ENCODE measurements around the gene NUBP2.

The NUBP2 gene

DNA sequence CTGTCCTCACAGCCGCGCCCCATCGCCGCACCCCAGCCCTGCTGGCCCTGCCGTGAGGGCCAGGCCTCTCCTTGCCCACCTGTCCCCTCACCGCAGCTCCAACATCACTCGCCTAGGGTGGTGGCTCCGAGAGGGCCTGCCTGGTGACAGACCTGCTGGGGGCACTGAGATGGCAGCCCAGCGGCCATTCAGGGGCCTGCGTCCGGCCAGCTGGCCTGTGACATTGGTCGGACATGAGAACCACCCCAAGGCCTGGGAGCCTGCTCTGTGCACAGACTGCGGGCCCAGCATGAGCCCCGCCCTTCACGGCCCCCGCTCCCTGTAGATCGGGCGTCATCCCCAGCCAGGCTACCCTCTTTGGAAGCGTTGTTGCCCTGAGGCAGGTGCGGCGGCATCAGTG lies 23.2 kb upstream of the NUBP2 start:
- DNase-seq = no peak

DNA sequence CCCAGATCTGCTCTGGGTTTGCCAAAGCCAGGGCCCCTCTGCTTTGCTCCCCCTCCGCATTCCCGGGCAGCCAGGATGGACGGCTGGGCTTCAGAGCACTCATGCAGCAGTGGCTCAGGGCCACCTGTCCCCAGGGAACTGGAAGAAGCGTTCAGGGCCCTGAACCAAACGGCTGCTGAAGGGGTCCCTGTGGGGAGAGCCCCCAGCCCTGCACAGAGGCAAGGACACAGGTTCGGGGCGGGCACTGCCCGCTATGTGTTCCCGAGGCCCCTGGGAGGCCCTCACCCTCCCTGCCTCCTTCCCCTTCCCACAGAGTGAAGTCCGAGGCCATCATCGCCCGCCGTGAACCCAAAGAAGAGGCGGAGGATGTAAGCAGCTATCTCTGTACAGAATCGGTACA lies 21.8 kb upstream of the NUBP2 start:
- DNase-seq = no peak

DNA sequence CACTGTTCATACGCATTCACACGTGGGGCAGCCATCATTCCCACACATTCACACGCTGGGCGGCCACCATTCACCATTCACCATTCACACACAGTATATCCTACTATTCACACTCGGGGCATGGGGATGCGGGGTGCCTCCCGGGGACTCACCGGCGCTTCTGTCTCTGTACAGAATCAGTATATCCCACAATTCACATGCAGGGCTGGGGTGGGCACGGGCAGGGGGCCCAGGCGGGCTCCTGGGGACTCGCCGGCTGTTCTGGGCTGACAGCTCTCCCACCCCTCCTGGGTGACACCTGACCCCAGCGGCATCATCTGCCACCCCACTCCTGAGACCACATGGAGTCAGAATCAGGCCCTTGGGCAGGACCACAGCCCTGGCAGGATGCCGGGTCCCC lies 21.0 kb upstream of the NUBP2 start:
- DNase-seq = no peak

DNA sequence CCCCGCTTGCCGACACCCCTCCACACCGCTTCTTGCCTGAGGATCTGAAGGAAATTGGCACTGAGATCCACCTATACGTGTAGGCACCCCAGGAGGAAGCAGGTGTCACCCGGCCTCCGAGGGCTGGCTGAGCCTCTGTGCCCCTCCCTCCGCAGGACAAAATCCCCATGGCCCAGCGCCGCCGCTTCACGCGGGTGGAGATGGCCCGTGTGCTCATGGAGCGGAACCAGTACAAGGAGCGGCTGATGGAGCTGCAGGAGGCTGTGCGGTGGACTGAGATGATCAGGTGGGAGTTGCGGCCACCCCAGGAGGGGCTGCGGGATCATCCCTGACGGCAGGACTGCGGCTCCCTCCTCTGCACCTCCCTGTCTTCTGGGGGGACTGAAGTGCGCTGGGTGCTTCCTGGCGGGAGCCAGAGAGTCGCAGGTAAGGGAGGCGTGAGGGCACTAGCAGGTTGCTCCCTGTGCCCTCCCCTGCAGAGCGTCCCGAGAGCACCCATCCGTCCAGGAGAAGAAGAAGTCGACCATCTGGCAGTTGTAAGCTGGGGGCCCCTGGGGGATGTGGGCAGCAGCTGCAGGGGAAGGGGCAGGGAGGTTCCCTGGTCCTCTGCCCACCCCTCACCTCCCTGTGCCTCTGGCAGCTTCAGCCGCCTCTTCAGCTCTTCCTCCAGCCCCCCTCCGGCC lies 20.4 kb upstream of the NUBP2 start:
- no peak for DNase-seq

DNA sequence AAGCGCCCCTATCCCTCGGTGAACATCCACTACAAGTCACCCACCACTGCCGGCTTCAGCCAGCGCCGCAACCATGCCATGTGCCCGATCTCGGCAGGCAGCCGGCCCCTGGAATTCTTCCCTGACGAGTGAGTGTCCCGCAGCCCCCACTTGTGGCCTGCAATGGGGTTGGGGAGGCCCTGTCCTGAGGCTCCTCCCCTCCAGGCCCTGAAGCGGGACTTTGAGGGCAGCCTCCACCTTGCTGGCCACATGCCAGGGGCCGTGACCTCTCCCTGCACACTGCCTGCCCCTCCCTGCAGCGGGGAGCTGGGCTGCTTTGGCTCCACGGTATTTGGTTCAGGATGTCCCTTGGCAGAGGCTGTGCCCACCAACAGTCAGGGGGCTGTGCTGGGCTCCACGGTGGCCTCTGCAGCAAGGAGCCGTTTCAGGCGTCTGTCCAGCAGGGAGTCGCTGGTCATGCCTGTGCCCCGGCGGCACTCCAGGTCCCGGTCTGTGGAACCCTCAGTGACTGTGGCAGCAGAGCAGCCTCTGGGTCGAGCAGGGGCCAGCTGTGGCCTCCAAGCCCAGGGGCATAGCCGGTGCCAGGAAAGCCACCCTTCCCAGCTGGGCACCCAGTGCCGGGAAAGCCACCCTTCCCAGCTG lies 19.8 kb upstream of the NUBP2 start:
- no peak for DNase-seq

DNA sequence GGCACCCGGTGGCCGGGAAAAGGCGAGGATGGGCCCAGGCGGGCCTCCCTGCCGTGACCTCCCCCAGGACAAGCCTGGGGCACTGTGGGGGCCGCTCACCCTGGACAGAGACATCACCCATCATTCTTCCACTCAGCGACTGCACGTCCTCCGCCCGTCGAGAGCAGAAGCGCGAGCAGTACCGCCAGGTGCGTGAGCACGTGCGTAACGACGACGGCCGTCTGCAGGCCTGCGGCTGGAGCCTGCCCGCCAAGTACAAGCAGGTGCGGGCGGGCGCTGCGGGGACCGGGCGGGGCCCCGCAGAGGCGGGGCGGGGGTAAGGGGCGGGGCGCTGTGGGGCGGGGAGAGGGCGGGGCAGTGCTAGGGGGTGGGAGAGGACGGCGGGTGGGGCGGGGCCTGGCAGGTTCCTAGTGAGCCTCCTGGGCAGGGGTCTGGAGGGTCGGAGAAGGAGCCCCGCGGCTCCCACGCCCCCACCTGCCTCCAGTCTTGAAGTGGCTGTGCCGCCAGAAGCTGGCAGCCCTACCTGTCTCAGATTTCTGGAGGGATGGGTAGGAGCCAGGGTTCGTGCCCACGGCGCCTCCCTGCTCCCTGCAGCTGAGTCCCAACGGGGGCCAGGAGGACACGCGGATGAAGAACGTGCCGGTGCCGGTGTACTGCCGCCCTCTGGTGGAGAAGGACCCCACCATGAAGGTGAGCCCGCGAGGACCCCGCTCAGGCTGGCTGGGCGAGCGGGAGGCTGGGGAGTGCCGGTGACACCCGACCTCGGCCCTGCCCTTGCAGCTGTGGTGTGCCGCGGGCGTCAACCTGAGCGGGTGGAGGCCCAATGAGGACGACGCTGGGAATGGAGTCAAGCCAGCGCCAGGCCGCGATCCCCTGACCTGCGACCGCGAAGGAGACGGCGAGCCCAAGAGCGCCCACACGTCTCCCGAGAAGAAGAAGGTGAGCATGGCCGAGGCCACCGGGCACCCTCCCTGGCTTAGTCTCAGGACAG lies 18.9 kb upstream of the NUBP2 start:
- DNase-seq = peak; percentile 88

DNA sequence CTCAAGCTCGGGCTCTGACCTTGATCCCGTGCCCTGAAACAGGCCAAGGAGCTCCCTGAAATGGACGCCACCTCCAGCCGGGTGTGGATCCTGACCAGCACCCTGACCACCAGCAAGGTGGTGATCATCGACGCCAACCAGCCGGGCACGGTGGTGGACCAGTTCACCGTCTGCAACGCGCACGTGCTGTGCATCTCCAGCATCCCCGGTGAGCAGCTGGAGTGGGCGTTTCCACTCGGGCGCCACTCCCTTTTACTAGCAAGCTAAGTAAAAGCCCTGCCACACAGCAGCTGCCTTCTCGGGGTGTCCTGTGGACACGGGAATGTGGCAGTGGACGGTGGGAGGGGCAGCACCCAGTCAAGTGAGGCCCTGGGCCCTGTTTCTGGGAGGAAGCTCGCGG lies 17.8 kb upstream of the NUBP2 start:
- no peak for DNase-seq

DNA sequence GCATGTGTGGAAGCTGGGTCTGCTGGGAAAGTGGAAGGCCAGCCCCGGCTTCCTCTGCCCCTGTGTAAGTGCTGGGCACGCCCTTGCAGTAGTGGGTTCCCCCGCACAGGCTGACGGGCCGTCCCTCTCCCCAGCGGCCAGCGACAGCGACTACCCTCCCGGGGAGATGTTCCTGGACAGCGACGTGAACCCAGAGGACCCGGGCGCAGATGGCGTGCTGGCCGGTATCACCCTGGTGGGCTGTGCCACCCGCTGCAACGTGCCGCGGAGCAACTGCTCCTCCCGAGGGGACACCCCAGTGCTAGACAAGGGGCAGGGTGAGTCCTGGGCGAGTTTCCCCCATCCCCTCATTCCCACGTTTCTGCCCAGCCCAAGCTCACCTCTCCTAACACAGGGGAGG lies 16.9 kb upstream of the NUBP2 start:
- DNase-seq = no peak

DNA sequence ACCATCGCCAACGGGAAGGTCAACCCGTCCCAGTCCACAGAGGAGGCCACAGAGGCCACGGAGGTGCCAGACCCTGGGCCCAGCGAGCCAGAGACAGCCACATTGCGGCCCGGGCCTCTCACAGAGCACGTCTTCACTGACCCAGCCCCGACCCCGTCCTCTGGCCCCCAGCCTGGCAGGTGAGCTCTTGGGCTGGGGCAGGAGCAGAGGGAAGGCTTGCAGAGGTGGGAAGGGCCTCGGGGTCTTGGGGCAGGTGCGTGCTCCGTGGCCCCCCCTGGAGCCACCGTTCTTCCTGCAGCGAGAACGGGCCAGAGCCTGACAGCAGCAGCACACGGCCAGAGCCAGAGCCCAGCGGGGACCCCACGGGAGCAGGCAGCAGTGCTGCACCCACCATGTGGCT lies 16.5 kb upstream of the NUBP2 start:
- no peak for DNase-seq

DNA sequence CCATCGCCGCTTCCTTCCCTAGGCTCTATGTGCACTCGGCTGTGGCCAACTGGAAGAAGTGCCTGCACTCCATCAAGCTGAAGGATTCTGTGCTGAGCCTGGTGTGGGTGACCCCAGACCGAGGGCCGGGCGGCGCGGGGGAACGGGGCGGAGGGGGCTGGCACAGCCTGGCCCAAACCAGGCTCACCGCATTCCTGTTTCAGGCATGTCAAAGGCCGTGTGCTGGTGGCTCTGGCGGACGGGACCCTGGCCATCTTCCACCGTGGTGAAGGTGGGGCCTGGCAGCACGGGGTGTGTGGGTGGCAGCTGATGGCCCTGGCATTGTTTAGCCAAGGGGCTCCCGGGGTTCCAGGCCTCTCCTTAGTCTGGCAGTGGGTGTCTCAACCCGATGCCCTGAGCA lies 16.1 kb upstream of the NUBP2 start:
- DNase-seq = no peak

DNA sequence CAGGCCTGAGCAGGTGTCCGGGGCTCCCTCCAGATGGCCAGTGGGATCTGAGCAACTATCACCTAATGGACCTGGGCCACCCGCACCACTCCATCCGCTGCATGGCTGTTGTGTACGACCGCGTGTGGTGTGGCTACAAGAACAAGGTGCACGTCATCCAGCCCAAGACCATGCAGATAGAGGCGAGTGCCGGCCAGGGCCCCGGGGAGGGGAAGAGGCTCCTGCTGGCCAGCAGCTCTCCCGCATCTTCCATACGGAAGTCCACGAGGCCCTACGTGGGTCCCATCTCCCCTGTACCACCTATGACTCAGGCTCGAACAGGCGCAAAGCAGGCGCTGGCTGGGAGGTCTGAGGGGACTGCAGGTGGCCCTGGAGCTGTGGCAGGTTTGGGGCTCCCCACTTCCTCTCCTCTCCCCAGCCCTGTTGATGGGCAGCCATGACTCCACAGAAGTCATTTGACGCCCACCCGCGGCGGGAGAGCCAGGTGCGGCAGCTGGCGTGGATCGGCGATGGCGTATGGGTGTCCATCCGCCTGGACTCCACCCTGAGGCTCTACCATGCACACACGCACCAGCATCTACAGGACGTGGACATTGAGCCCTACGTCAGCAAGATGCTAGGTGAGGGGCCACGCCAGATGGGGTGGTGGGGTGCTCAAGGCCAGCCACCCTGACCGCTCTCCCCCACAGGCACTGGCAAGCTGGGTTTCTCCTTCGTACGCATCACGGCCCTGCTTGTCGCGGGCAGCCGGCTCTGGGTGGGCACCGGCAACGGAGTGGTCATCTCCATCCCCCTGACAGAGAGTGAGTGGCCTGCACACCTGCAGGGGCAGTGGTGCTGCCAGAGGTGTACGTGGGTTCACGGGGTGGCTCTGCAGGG lies 15.4 kb upstream of the NUBP2 start:
- no peak for DNase-seq

DNA sequence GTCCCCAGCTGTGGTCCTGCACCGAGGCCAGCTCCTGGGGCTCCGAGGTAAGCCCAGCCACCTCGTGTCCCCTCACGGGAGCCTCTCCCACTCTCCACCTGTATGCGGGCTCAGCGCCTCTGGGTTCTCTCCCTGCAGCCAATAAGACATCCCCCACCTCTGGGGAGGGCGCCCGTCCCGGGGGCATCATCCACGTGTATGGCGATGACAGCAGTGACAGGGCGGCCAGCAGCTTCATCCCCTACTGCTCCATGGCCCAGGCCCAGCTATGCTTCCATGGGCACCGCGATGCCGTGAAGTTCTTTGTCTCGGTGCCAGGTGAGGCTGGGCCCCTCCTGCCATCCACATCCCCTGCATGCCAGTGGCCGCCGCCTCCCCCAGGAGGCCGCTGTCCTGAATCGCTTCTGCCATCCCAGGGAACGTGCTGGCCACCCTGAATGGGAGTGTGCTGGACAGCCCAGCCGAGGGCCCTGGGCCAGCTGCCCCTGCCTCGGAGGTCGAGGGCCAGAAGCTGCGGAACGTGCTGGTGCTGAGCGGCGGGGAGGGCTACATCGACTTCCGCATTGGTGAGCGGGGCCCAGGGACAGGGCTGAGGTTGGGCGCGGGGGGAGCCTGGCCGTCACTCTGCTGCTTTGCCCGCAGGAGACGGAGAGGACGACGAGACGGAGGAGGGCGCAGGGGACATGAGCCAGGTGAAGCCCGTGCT lies 14.5 kb upstream of the NUBP2 start:
- DNase-seq = no peak

DNA sequence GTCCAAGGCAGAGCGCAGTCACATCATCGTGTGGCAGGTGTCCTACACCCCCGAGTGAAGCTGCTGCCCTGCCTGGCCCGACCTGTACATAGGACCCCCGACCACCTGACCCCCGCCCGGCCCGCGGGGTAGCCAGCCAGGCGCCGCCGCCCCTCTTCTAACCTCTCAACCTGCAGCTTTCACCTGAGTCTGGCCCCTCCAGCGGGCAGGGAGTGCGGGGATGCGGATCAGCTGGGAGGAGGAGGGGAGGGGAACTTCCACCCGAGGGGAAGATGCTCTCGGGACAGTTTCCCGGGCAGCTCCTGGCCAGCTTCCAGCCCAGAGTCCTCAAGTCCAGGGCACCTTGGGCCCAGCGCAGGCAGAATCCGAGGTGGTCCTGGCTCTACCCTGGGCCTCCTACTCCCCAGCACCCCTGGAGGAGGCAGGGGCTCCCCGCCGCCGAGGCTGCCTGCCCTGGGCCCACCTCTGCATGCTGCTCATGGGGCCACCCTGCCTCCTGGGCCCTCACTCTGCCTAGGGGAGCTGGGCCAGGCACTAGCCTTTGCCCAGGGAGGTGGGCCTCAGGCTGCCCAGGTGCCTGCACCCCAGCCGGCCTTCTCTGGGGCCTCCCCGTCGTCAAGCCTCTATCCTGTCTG lies 13.9 kb upstream of the NUBP2 start:
- no peak for DNase-seq

DNA sequence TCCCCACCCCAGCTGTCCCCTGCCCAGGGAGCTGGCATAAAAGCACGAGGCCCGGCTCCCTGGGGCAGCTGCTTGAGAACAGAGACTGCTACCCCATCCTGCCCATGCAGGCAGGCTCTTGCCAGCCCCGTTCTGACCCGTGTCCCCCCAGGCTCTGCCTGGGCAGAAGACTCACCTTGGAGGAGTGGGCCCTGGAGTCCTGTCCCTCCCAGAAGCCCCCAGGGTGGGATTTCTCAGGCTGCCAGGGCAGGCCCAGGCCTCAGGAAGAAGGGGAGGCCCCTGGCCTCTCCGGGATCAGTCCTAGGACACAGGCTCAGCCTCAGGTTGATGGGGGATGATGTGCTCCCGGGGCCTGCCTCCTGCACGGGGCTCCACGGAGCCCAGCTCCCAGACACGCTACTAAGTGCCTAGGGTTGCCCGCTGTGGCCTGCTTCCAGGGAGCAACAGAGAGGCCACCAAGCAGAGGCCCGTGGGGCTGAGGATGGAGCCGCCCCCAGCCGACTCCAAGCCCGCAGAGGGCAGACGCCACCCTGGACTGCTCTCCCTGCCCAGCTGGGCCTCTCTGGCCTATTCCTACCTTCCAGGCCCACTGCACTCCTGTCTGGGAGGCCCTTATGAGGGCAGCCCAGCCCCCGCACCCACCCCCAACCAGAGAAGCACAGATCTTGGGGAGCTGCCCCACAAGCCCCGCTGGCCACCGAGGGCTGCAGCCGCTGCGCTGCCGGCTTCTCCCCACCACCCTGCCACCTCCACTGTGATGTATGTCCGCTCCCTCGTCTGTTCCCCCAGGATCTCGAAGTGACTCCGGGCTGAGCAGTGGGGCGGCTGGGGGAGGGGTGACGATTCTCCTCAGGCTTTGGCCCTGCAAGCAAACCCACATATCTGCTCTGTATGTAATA lies 13.1 kb upstream of the NUBP2 start:
- no peak for DNase-seq

DNA sequence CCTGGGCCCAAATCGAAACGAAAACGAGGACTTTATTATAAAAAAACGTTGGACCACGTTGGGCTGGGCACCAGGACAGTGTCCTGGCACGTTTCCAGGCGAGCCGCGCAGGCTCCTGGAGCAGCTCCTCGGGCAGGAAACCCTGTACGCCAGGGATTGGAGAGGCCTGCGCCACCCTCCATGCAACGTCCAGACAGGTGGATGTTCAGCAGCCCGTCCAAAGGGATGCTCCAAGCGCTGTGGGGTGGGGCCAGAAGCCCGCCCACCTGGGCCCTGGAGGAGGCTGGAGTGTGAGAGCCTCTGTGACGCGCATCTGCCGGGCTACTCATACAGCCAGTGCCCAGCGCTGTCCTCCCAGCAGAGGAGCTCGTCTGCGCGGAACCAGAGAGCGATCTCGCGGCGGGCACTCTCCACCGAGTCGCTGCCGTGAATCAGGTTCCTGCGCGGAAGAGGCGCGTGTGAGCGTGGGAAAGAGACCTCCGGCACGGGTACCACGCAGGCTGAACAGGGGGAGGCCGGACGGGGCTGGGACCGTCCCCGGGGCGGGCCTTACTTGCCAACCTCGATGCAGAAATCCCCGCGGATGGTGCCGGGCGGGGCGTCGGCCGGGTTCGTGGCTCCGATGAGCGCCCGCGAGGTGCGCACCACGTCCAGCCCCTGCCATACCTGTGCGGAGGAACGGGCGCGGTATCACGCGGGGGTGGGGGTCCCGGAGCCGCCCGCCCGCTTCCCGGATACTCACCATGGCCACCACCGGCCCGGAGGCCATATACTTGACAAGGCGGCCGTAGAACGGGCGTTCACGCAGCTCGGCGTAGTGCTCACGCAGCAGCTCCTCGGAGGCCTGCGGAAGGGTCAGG lies 12.2 kb upstream of the NUBP2 start:
- peak; percentile 83 for DNase-seq

DNA sequence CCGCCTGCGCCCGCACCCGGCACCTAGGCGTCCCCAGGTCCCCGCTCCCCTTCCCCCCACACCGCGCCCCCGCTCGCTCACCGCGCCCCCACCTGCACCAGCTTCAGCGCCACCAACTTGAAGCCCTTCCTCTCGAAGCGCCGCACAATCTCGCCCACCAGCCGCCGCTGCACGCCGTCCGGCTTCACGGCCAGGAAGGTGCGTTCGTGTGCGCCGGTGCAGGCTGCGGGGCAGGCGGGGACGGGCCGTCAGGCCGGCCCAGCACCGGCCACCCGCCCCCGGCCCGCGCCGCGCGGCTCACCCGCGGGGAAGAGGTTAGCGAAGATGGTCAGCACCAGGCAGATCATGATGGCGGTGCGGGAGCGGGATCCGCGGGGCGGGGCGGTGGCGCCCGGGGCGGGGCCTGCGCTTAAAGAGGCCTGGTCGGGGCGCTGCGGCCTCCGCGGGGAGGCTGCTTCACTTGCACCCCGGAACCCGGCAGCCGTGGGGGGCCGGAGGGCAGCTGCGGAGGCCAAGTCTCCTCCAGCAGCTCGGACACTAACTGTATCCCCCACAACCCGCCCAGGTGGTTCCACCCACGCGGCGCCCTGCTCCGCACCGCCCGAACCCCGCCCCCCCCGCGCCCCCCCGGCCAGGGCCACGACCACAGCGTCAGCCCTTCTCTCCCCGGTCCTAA lies 11.4 kb upstream of the NUBP2 start, which contains the start of gene NME3:
NME3 (minus strand) TSS at position 356 of the 676 bp plus-strand sequence; CDS start at position 347, 9 bp downstream.
- peak; percentile 77 for DNase-seq

DNA sequence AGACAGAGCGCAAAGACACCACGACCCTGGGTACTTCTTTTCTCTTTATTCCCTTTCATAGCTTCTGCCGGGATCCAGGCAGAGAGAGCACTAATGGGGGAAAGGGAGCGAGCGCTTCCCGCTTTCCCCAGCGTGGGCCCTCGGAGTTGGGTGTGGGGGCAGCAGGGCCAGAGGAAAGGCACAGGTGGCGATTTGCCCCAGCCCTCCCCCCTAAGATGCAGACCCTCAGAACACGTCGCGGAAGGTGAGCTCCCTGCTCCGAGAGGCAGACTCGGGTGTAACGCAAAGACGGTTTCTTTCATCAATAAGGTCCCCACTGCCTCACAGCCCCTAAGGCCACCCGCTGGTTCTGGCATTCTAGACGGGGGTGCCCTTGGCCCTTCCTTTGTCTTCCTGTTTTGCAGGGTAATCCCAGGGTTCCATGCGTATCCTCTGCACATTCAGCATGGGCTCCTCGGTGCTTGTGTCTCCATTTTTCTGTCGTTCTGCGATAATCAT lies 10.8 kb upstream of the NUBP2 start:
- no peak for DNase-seq

DNA sequence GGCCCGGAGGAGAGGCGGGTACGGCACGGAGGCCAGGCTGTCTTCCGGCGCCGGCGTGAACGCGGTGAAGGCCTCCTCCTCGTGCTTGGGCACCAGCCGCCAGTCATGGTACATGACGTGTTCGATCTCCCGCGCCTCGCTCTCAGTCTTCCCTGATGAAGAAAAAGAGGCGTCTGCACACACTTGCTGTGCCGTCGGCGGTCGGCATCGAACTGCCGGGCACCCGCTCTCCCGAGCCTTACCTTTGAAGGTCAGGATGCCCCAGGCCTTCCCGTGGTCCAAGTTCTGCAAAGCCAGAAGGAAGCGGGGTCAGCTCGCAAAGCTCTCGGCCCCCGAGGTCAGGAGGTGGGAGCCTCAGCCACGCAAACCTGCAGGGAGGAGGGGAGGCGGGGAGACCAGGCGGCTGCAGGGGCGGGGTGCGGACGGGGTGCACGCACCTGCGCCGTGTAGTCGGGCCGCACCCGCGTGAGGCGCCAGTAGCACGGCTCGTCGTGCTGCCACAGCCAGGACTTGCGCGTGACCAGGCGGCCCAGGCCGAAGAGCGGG lies 10.3 kb upstream of the NUBP2 start, which contains the start of gene EME2:
EME2 (plus strand) TSS at position 449 of the 546 bp plus-strand sequence. CDS start 418 bp downstream, outside the sequence.
- no peak for DNase-seq

All from islet precursor cell (in vitro differentiated cells).